Fibroblast of villous mesenchyme (primary cell): ENCODE data around the gene NKX6-2. TPM values are rescaled to one million over a fixed set of nuclear protein-coding genes. Genes with fewer than 3 reads are reported as not detected.

Experiments used
- DNase-seq: peaks from one replicate; pipeline ENCODE4 v3.0.0-alpha.2; 2010; ENCODE audit warnings: low read depth
- H3K4me3 ChIP-seq: 2 replicates; pipeline ENCODE4 v1.5.1; 2011; ENCODE audit warnings: low read depth, mild to moderate bottlenecking, low read length
- CTCF ChIP-seq: IDR thresholded peaks from 2 replicates; pipeline ENCODE4 v1.5.1; 2012; ENCODE audit warnings: low read depth, mild to moderate bottlenecking, low read length; ENCODE audit not compliant: insufficient read depth
- total RNA-seq: library from RNA; depleted of rRNA; stranded (reverse); fragments of >200 nt; gene quantifications from 2 replicates; pipeline ENCODE4 v1.2.3, GENCODE V29; 2012

NKX6-2 gene
- total RNA-seq = not detected in 2 replicates

GRCh38 chr10:132785723-132786475, at the start of gene NKX6-2:
TSS of gene NKX6-2 (minus strand) at chr10:132786147. CDS start at chr10:132785948, 199 bp downstream.
- no peak for DNase-seq
- no peak within 1 kb of the TSS for H3K4me3 ChIP-seq
- TF ChIP-seq CTCF = no peak

GRCh38 chr10:132834891-132835847, 49.2 kb upstream of the NKX6-2 start:
- DNase-seq = no peak
- TF ChIP-seq CTCF = no peak
- no peak overlapping the region for H3K4me3 ChIP-seq

GRCh38 chr10:132834311-132834761, 48.4 kb upstream of the NKX6-2 start:
- no peak for DNase-seq
- H3K4me3 ChIP-seq = no peak overlapping the region
- no peak for TF ChIP-seq CTCF

GRCh38 chr10:132833421-132834111, 47.6 kb upstream of the NKX6-2 start:
- H3K4me3 ChIP-seq = no peak overlapping the region
- TF ChIP-seq CTCF = no peak
- no peak for DNase-seq

GRCh38 chr10:132832186-132832969, 46.4 kb upstream of the NKX6-2 start:
- H3K4me3 ChIP-seq = no peak overlapping the region
- no peak for DNase-seq
- no peak for TF ChIP-seq CTCF

GRCh38 chr10:132829403-132829802, 43.5 kb upstream of the NKX6-2 start:
- no peak for TF ChIP-seq CTCF
- H3K4me3 ChIP-seq = no peak overlapping the region
- DNase-seq = no peak
